ENCODE measurements around the gene CNTN2. TPM values are rescaled to one million over a fixed set of nuclear protein-coding genes. Genes with fewer than 3 reads are reported as not detected.

CNTN2 gene
- total and polyA plus RNA-seq, 2 experiments from 2014 or later = 1.3 to 2.2 TPM

- no peak overlapping the region for H3K4me2 ChIP-seq
- H3K27ac Mint-ChIP-seq = no peak overlapping the region
- no peak overlapping the region for H3K4me3 ChIP-seq
- H2AFZ ChIP-seq = no peak overlapping the region
- H3K4me3 Mint-ChIP-seq = no peak overlapping the region
- TF ChIP-seq ZNF462 (CRISPR knock-in tag; IDR thresholded peaks at IDR 0.05) (no peak), CREB1 (CRISPR knock-in tag; IDR thresholded peaks at IDR 0.05; ENCODE audit: low read depth) (no peak), NANOG (IDR thresholded peaks at IDR 0.05; ENCODE audit: borderline replicate concordance) (no peak), CTCF (conservative IDR thresholded peaks at IDR 0.05; ENCODE audit: low read depth in 2 of 2) (no peak), STAT1 (IDR thresholded peaks at IDR 0.05; ENCODE audit: unreplicated experiment) (no peak), ETS1 (IDR thresholded peaks at IDR 0.05) (no peak), ZNF331 (CRISPR knock-in tag; IDR thresholded peaks at IDR 0.05; ENCODE audit: low read depth) (no peak), EZH2phosphoT487 (IDR thresholded peaks at IDR 0.05; ENCODE audit: unreplicated experiment) (no peak), POLR2AphosphoS5 (IDR thresholded peaks at IDR 0.05; ENCODE audit: low read depth) (no peak)
- H3K4me1 Mint-ChIP-seq = peaks cover 2% of the 10 kb centered on the region; the same call in 1 of the 3 replicates
- no peaks in the 10 kb centered on the region for H3K36me3 ChIP-seq (ENCODE audit: insufficient read depth)
- no peaks in the 10 kb centered on the region for H3F3A ChIP-seq (replicated peaks; ENCODE audit: low read depth)
- H3K79me2 ChIP-seq (replicated peaks; ENCODE audit: insufficient read depth) = no peaks in the 10 kb centered on the region
- H4K20me1 ChIP-seq (replicated peaks; ENCODE audit: insufficient read depth) = no peaks in the 10 kb centered on the region
- no peaks in the 10 kb centered on the region for H3K9me2 ChIP-seq (ENCODE audit: insufficient read depth)
- no peaks in the 10 kb centered on the region for H3K4me1 ChIP-seq (ENCODE audit: insufficient read depth)
- H3K9me3 Mint-ChIP-seq = no peaks in the 10 kb centered on the region; the same call in 1 of the 3 replicates
- DNase-seq (ENCODE audit: low spot score) (no peak), ATAC-seq (no peak)
- peaks cover 8% of the 10 kb centered on the region for H3K27me3 Mint-ChIP-seq (ENCODE audit: insufficient read depth, low read depth, poor library complexity)
- no peaks in the 10 kb centered on the region for H3K27me3 ChIP-seq (ENCODE audit: insufficient read depth)
- no peaks in the 10 kb centered on the region for H3K36me3 Mint-ChIP-seq (ENCODE audit: low read depth)
- H3K27ac ChIP-seq (ENCODE audit: low read depth) = no peak overlapping the region
Observed at GRCh38 chr1:205068457-205069040, 25.5 kb downstream of the CNTN2 start.

Data from GM23338 (cell line).